Mesenteric fat pad (tissue), 1 donor: Measurements from ENCODE around the gene NEK4. TPM values are rescaled to one million over a fixed set of nuclear protein-coding genes. Genes with fewer than 3 reads are reported as not detected.
A peak's percentile ranks its signal among the peaks of the same experiment; 100 is the strongest.

ENCODE experiments used
- DNase-seq: peaks from one replicate; pipeline ENCODE4 v3.0.0-alpha.2; 2020; ENCODE audit warnings: low spot score
- total RNA-seq: library from RNA; stranded (reverse); fragmentation: NEBNext Ultra II Directional; extraction: Animal tissue kit (Norgen Biotek cat#: 25700); gene quantifications from one replicate; pipeline ENCODE4 v1.2.1, GENCODE V29; 2021
- donor health status: DM: yes; HTN: yes; CAD: no.

Gene NEK4
- total RNA-seq, 1 donor from 2014 or later = 18.1 TPM

- no peak for DNase-seq
Measured at GRCh38 chr3:52705438-52705687, 65.4 kb downstream of the NEK4 start.

- DNase-seq = no peak
Measured at GRCh38 chr3:52704611-52705437, 65.9 kb downstream of the NEK4 start.

GRCh38 chr3:52703341-52703740, 67.4 kb downstream of the NEK4 start:
- DNase-seq = no peak

DNA sequence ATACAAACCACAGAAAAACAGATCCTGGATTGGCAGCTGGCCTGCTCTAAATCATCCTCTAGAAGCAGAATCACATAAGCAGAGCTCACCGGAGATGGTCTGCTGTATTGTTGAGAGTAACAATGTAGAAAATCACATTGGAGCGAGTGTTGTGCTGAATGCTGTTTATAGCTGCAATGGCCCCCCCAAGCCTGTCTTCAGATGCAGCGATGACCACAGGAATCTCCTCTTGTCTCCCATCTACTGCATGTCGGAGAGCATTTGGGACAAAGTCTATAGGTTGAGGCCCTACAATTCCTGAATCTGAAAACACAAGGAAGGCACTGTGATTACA, 73.1 kb downstream of the NEK4 start:
- no peak for DNase-seq

DNA sequence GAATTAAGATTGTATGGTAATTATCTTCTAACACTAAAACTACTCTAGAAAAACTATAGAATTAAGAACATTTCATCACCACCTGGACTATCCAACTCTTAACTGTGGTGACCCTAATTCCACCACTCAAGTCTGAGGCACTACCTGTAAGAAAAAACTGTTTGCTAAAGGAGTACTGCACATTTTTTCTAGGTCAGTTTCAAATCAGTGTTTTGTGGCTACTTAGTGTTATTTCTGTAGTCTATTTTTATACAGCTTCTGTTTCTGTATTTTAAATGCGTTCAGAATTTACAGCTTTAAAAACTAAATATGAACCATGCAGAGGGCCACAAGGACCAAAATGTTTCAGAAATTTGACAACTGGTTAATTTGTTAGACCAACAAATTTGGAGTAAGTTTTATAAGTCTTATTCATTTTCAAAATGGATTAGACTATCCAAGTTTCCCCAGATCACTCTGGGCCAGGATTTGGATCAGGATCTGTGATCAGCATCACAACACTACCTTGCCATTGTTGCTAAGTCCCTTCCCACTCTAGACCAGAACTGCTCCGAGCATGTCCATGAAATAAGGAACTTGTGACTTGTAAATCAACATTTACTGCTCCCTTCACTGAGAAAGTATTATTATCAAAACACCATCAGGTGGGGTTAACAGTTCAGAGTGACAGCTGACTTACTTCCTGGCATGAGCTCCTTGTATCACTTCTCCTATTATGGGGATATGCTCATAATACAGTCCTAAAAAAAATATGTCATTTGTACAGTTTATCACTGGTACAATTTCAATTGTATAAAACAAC, 73.7 kb downstream of the NEK4 start:
- DNase-seq = no peak

GRCh38 chr3:52695798-52696671, 74.7 kb downstream of the NEK4 start:
- no peak for DNase-seq

- no peak for DNase-seq
Measured at GRCh38 chr3:52694528-52695189, 76.1 kb downstream of the NEK4 start.

- no peak for DNase-seq
Measured at GRCh38 chr3:52693071-52693470, 77.7 kb downstream of the NEK4 start.

GRCh38 chr3:52690560-52690959, 80.2 kb downstream of the NEK4 start:
- no peak for DNase-seq

GRCh38 chr3:52689151-52689550, 81.6 kb downstream of the NEK4 start:
- DNase-seq = no peak

- DNase-seq = no peak
Measured at GRCh38 chr3:52688266-52688665, 82.5 kb downstream of the NEK4 start.

- peak; percentile 97 for DNase-seq
Measured at GRCh38 chr3:52685709-52686691, 84.7 kb downstream of the NEK4 start, which contains the start of the genes GNL3 and PBRM1. TSS of gene GNL3 (plus strand) at chr3:52686032. CDS start at chr3:52686093, 61 bp downstream. TSS of gene PBRM1 (minus strand) at chr3:52685913.

DNA sequence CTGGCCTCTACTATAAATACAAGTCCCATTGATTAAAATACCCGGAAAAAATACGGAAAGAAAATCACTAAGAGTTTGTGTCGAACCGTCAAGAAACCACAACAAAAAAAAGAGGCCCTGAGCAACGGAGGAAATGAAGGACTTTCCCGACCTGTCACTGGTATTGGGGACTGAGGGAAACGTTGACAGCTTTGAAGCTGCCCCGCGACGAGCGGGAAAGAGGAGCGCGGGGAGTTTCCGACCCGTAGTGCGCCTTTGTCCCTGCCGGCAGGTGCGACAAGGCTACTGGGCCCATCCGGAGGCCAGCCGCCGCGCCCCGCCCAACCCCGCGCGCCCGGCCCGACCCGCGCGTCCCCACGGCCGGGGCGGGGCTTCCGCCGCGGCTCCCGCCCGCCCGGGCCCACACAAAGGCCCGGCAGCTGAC, 85.4 kb downstream of the NEK4 start:
- peak; percentile 91 for DNase-seq

- no peak for DNase-seq
Measured at GRCh38 chr3:52684184-52684583, 86.6 kb downstream of the NEK4 start.

GRCh38 chr3:52683611-52684010, 87.1 kb downstream of the NEK4 start:
- DNase-seq = no peak

DNA sequence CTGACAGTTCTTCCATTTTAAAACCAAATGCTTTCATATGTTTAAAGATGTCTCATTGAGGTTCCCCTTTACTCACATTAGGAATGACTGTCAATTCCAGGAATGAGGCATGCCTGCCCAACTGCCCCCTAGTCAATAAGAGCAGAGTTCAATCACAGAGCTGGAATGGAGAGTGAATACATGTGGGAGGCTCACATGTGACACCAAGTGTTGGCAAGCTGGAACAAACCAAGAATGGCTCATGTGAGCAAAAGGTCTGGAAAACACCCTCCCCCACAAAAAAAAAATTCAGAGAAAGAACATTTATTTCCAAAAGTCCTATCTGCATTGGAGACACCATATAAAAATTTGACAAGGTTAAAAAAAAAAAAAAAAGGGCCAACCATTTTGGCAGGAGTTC, 88.7 kb downstream of the NEK4 start:
- DNase-seq = no peak

- no peak for DNase-seq
Measured at GRCh38 chr3:52681596-52681995, 89.1 kb downstream of the NEK4 start.

DNA sequence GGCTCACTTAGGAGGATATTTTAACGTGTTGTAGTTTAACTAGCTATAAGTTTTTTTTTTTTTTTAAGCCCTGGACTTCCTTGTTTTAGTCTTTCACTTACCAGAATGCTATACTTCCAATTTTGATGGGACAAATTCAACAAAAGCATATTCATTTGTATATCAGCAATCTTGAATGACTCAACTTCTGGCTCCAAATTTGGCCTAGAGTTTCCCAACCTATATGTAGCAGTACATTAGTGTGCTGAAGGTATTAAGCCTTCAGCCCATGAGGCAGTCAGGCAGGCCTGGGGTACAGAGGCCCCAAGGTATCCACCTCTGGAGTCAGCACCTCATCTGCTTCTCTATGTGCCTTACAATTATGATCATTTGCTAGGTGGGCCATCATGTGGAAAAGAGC, 90.9 kb downstream of the NEK4 start:
- DNase-seq = no peak

- no peak for DNase-seq
Measured at GRCh38 chr3:52679199-52679538, 91.6 kb downstream of the NEK4 start.
